ENCODE results near the gene PPM1B. TPM values are rescaled to one million over a fixed set of nuclear protein-coding genes. Genes with fewer than 3 reads are reported as not detected.
"Not testable (repeated sequence)": the region's sequence is repeated elsewhere in the genome, so short reads cannot be mapped to it uniquely, and the experiment has no call there.

PPM1B gene
- total RNA-seq, 1 experiment from 2014 or later, result 49.5 TPM

DNA sequence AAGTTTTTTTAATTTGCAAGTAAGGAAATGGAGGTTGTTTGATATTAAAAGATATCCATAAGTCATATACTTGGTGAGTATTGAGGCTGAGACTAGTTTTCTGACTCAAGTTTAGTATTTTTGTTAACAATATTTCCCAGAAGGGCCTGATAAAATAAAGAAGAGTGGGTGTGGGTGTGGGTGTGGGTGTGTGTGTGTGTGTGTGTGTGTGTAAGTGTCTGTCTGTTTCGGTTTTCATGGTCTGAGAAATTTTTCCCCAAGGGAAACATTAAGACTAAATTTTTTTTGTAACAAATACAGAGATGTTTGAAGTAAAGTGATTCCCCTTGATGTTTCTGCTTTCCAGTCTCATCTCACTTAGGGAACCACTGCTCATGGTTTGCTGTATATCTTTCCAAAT is 36.5 kb downstream of the PPM1B start:
- Histone ChIP-seq H3K79me2 (ENCODE audit: low read length) (peaks cover 97% of the 10 kb centered on the region), H4K20me1 (ENCODE audit: insufficient read depth, low read depth, low read length) (0 out of 2 replicates have a peak, but pooled peaks cover 2% of the 10 kb centered on the region), H3K4me1 (ENCODE audit: low read length) (no peaks in the 10 kb centered on the region), H3K27me3 (ENCODE audit: low read length) (no peaks in the 10 kb centered on the region), H3K9me3 (ENCODE audit: low read length) (no peaks in the 10 kb centered on the region), H3K36me3 (ENCODE audit: insufficient read depth, low read length) (peaks cover 44% of the 10 kb centered on the region), H2AFZ (ENCODE audit: low read length) (no peak overlapping the region), H3K9ac (ENCODE audit: low read length) (no peak overlapping the region), H3K9me2 (replicated peaks; ENCODE audit: insufficient read depth, low read length) (no peaks in the 10 kb centered on the region), H3K27ac (ENCODE audit: low read length) (no peak overlapping the region), H3K4me3 (ENCODE audit: low read length) (no peak overlapping the region), H3K4me2 (ENCODE audit: low read depth, low read length, poor library complexity, severe bottlenecking) (no peak overlapping the region)
- no peak for DNase-seq

DNA sequence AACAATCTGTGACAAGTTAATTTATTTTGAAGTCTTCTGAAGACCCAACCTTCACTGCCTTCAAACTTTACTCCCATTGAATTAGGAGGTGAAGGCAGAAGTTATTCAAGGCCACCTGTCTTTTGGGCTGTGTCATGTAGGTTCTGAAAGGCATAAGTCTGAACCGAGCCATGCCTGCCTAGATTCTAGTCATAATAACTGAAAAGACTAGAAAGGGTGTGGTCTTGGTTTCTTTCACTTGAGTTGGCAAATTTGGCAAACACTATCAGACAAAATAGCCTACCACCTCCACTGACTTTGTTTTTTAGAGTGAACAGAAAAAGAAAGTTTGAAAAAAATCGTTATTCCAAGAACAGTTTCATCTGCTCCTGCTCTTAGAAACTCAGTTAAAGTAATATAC is 38.4 kb downstream of the PPM1B start:
- H3K79me2 ChIP-seq (ENCODE audit: low read length), result peaks cover 93% of the 10 kb centered on the region
- H3K4me1 ChIP-seq (ENCODE audit: low read length), result no peaks in the 10 kb centered on the region
- H3K4me2 ChIP-seq (ENCODE audit: low read depth, low read length, poor library complexity, severe bottlenecking), result no peak overlapping the region
- no peak overlapping the region for H3K4me3 ChIP-seq (ENCODE audit: low read length)
- no peaks in the 10 kb centered on the region for H3K27me3 ChIP-seq (ENCODE audit: low read length)
- no peak overlapping the region for H2AFZ ChIP-seq (ENCODE audit: low read length)
- no peaks in the 10 kb centered on the region for H3K9me3 ChIP-seq (ENCODE audit: low read length)
- peaks cover 36% of the 10 kb centered on the region; the same call in 1 of the 2 replicates for H3K36me3 ChIP-seq (ENCODE audit: insufficient read depth, low read length)
- 0 out of 2 replicates have a peak, but pooled peaks cover 2% of the 10 kb centered on the region for H4K20me1 ChIP-seq (ENCODE audit: insufficient read depth, low read depth, low read length)
- DNase-seq, result no peak
- H3K9ac ChIP-seq (ENCODE audit: low read length), result no peak overlapping the region
- no peak overlapping the region for H3K27ac ChIP-seq (ENCODE audit: low read length)
- H3K9me2 ChIP-seq (replicated peaks; ENCODE audit: insufficient read depth, low read length), result no peaks in the 10 kb centered on the region

DNA sequence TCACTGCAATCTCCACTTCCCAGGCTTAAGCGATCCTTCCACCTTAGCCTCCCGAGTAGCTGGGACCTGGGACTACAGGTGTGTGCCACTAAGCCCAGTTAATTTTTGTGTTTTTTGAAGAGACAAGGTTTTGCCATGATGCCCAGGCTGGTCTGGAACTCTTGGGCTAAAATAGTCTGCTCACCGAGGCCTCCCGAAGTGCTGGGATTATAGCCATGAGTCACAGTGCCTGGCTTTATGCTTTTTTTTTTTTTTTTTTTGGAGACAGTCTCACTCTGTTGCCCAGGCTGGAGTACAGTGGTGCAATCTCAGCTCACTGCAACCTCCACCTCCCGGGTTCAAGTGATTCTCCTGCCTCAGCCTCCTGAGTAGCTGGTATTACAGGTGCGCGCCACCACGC is 39.0 kb downstream of the PPM1B start:
- not testable (repeated sequence) for H2AFZ ChIP-seq (ENCODE audit: low read length); H3K27me3 ChIP-seq (ENCODE audit: low read length); H3K4me3 ChIP-seq (ENCODE audit: low read length); H4K20me1 ChIP-seq (ENCODE audit: insufficient read depth, low read depth, low read length); H3K27ac ChIP-seq (ENCODE audit: low read length); H3K9ac ChIP-seq (ENCODE audit: low read length); H3K9me2 ChIP-seq (replicated peaks; ENCODE audit: insufficient read depth, low read length); H3K4me1 ChIP-seq (ENCODE audit: low read length); H3K9me3 ChIP-seq (ENCODE audit: low read length); DNase-seq; H3K4me2 ChIP-seq (ENCODE audit: low read depth, low read length, poor library complexity, severe bottlenecking)
- Histone ChIP-seq H3K79me2 (ENCODE audit: low read length) (peaks cover 93% of the 10 kb centered on the region), H3K36me3 (ENCODE audit: insufficient read depth, low read length) (peaks cover 33% of the 10 kb centered on the region; the same call in 1 of the 2 replicates)

DNA sequence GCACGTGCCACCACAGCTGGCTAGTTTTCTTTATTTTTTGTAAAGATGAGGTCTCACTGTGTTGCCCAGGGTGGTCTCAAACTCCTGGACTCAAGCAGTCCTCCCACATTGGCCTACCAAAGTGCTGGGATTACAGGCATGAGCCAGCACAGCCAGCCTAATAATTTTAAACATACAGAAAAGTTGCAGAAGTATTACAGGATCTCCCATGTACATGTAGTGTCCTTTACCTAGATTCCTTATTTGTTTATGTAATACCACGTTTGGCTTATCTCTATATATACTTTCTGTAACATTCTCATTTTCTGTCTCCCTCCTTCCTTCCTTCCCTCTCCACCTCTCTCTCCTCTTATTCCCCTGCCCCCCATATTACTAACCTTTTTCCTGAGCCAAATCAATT is 41.7 kb downstream of the PPM1B start:
- Histone ChIP-seq H3K4me3 (ENCODE audit: low read length) (no peak overlapping the region), H3K79me2 (ENCODE audit: low read length) (peaks cover 88% of the 10 kb centered on the region), H3K4me2 (ENCODE audit: low read depth, low read length, poor library complexity, severe bottlenecking) (no peak overlapping the region), H3K9me2 (replicated peaks; ENCODE audit: insufficient read depth, low read length) (no peaks in the 10 kb centered on the region), H3K9ac (ENCODE audit: low read length) (no peak overlapping the region), H2AFZ (ENCODE audit: low read length) (no peak overlapping the region), H3K27ac (ENCODE audit: low read length) (no peak overlapping the region), H3K27me3 (ENCODE audit: low read length) (no peaks in the 10 kb centered on the region), H4K20me1 (ENCODE audit: insufficient read depth, low read depth, low read length) (0 out of 2 replicates have a peak, but pooled peaks cover 2% of the 10 kb centered on the region), H3K4me1 (ENCODE audit: low read length) (no peaks in the 10 kb centered on the region), H3K9me3 (ENCODE audit: low read length) (no peaks in the 10 kb centered on the region), H3K36me3 (ENCODE audit: insufficient read depth, low read length) (peaks cover 24% of the 10 kb centered on the region; the same call in 1 of the 2 replicates)
- no peak for DNase-seq

DNA sequence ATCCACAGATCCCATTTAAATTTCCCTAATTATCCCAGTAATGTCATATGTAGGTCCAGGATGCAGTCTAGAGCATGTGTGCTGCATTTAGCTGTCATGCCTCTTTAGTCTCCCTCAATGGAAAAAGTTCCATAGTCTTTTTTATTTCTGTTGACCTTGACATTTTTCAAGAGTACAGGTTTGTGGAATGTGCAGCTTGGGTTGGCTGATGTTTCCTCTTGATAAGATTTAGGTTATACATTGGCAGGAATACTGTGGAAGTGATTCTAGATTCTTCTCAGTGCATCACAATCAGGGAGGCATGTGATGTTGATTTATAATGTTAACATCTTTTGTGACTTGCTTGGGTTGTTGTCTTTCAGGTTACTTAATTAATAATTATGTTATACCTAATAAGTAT is 42.5 kb downstream of the PPM1B start:
- no peak for DNase-seq
- Histone ChIP-seq H3K79me2 (ENCODE audit: low read length) (peaks cover 86% of the 10 kb centered on the region), H2AFZ (ENCODE audit: low read length) (no peak overlapping the region), H3K27me3 (ENCODE audit: low read length) (no peaks in the 10 kb centered on the region), H3K36me3 (ENCODE audit: insufficient read depth, low read length) (peaks cover 24% of the 10 kb centered on the region; the same call in 1 of the 2 replicates), H3K4me3 (ENCODE audit: low read length) (no peak overlapping the region), H3K9me3 (ENCODE audit: low read length) (no peaks in the 10 kb centered on the region), H3K9me2 (replicated peaks; ENCODE audit: insufficient read depth, low read length) (no peaks in the 10 kb centered on the region), H3K4me1 (ENCODE audit: low read length) (no peaks in the 10 kb centered on the region), H4K20me1 (ENCODE audit: insufficient read depth, low read depth, low read length) (0 out of 2 replicates have a peak, but pooled peaks cover 2% of the 10 kb centered on the region), H3K4me2 (ENCODE audit: low read depth, low read length, poor library complexity, severe bottlenecking) (no peak overlapping the region), H3K9ac (ENCODE audit: low read length) (no peak overlapping the region), H3K27ac (ENCODE audit: low read length) (no peak overlapping the region)

DNA sequence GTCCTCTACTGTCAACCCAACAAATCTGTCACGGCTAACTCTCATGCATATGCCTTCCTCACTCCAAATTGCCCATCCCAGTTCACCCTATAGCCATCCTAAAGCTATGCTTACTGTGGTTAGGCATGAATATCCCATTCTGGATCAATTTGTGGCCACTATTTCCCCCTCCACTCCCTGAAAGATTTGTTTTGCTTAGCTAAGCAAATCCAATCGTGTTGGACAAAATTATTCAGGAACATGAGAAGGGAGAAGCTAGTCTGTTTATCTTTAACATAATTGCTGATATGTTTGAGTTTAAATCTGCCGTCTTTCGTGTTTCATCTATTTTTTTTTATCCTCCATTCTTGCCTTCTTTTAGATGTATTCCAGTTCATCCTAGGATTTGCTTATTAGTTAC is 43.6 kb downstream of the PPM1B start:
- no peak for DNase-seq
- Histone ChIP-seq H3K4me1 (ENCODE audit: low read length) (no peaks in the 10 kb centered on the region), H3K9me2 (replicated peaks; ENCODE audit: insufficient read depth, low read length) (no peaks in the 10 kb centered on the region), H2AFZ (ENCODE audit: low read length) (no peak overlapping the region), H3K9me3 (ENCODE audit: low read length) (no peaks in the 10 kb centered on the region), H3K9ac (ENCODE audit: low read length) (no peak overlapping the region), H4K20me1 (ENCODE audit: insufficient read depth, low read depth, low read length) (0 out of 2 replicates have a peak, but pooled peaks cover 2% of the 10 kb centered on the region), H3K4me2 (ENCODE audit: low read depth, low read length, poor library complexity, severe bottlenecking) (no peak overlapping the region), H3K27me3 (ENCODE audit: low read length) (no peaks in the 10 kb centered on the region), H3K79me2 (ENCODE audit: low read length) (peaks cover 81% of the 10 kb centered on the region), H3K27ac (ENCODE audit: low read length) (no peak overlapping the region), H3K36me3 (ENCODE audit: insufficient read depth, low read length) (peaks cover 24% of the 10 kb centered on the region; the same call in 1 of the 2 replicates), H3K4me3 (ENCODE audit: low read length) (no peak overlapping the region)

DNA sequence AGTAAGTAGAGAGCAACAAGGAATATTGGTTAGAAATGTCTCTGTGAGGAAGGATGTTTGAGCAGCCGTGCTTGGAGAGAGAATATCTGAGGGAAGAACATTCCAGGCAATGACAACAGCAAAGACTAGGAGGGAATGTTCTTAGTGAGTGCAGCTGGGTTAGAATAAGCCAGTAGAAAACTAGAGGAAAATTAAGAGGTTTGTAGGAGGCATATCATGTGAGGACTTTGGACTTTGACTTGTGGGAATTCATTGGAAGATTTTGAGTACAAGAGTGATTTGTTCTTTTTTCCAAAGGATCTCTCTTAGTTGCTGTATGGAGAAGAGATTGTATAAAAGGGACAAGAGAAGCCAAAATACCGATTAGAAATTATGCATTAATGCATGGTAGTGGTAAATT is 47.2 kb downstream of the PPM1B start:
- Histone ChIP-seq H3K9ac (ENCODE audit: low read length) (no peak overlapping the region), H3K4me1 (ENCODE audit: low read length) (no peaks in the 10 kb centered on the region), H3K9me2 (replicated peaks; ENCODE audit: insufficient read depth, low read length) (no peaks in the 10 kb centered on the region), H3K9me3 (ENCODE audit: low read length) (no peaks in the 10 kb centered on the region), H2AFZ (ENCODE audit: low read length) (no peak overlapping the region), H4K20me1 (ENCODE audit: insufficient read depth, low read depth, low read length) (no peaks in the 10 kb centered on the region), H3K36me3 (ENCODE audit: insufficient read depth, low read length) (peaks cover 22% of the 10 kb centered on the region; the same call in 1 of the 2 replicates), H3K27me3 (ENCODE audit: low read length) (no peaks in the 10 kb centered on the region), H3K4me3 (ENCODE audit: low read length) (no peak overlapping the region), H3K79me2 (ENCODE audit: low read length) (peaks cover 66% of the 10 kb centered on the region), H3K4me2 (ENCODE audit: low read depth, low read length, poor library complexity, severe bottlenecking) (no peak overlapping the region), H3K27ac (ENCODE audit: low read length) (no peak overlapping the region)
- DNase-seq, result no peak

DNA sequence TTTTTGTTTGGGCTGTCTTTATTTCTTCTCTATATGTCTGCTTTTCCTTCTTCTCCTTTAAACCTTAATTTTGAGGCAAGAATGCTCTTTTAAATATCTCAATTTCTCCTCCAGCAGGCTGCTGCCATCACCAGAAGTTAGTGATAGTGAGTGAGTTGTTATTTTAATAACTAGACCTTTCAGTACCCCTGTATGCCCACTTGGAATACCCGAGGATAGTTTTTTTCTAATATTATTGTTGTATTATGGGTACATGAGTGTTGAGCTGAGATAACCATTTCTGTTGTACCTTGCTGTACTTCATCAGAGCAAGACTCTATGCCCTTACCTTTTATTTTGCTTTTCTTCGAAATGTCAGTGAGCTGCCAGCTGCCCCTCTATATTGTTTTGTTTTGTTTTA is 50.1 kb downstream of the PPM1B start:
- no peaks in the 10 kb centered on the region for H3K9me2 ChIP-seq (replicated peaks; ENCODE audit: insufficient read depth, low read length)
- H3K9me3 ChIP-seq (ENCODE audit: low read length), result no peaks in the 10 kb centered on the region
- H3K27me3 ChIP-seq (ENCODE audit: low read length), result no peaks in the 10 kb centered on the region
- H3K9ac ChIP-seq (ENCODE audit: low read length), result no peak overlapping the region
- H3K79me2 ChIP-seq (ENCODE audit: low read length), result peaks cover 58% of the 10 kb centered on the region
- peaks cover 18% of the 10 kb centered on the region for H3K36me3 ChIP-seq (ENCODE audit: insufficient read depth, low read length)
- no peak overlapping the region for H3K27ac ChIP-seq (ENCODE audit: low read length)
- no peak overlapping the region for H3K4me2 ChIP-seq (ENCODE audit: low read depth, low read length, poor library complexity, severe bottlenecking)
- no peaks in the 10 kb centered on the region for H3K4me1 ChIP-seq (ENCODE audit: low read length)
- no peak for DNase-seq
- H3K4me3 ChIP-seq (ENCODE audit: low read length), result no peak overlapping the region
- H2AFZ ChIP-seq (ENCODE audit: low read length), result no peak overlapping the region
- no peaks in the 10 kb centered on the region for H4K20me1 ChIP-seq (ENCODE audit: insufficient read depth, low read depth, low read length)

DNA sequence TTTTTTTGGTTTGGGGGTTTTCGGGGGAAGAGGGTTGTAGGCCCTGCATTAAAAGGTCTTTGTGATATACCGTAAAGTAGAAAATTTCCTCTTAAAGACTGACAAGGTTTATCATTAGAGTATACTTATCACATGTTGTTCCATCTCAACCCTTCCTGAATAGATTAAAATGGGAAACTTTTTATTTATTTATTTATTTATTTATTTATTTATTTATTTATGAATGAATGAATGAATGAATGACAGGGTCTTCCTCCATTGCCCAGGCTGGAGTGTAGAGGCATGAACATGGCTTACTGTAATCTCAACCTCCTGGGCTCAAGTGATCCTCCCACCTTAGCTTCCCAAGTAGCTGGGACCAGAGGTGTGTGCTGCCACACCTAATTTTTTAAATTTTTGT is 58.1 kb downstream of the PPM1B start:
- Histone ChIP-seq H3K27me3 (ENCODE audit: low read length) (no peaks in the 10 kb centered on the region), H2AFZ (ENCODE audit: low read length) (no peak overlapping the region), H3K4me3 (ENCODE audit: low read length) (no peak overlapping the region), H3K9me2 (replicated peaks; ENCODE audit: insufficient read depth, low read length) (no peaks in the 10 kb centered on the region), H3K4me1 (ENCODE audit: low read length) (no peaks in the 10 kb centered on the region), H3K79me2 (ENCODE audit: low read length) (peaks cover 35% of the 10 kb centered on the region), H3K4me2 (ENCODE audit: low read depth, low read length, poor library complexity, severe bottlenecking) (no peak overlapping the region), H3K9me3 (ENCODE audit: low read length) (no peaks in the 10 kb centered on the region), H3K27ac (ENCODE audit: low read length) (no peak overlapping the region), H4K20me1 (ENCODE audit: insufficient read depth, low read depth, low read length) (no peaks in the 10 kb centered on the region), H3K9ac (ENCODE audit: low read length) (no peak overlapping the region), H3K36me3 (ENCODE audit: insufficient read depth, low read length) (peaks cover 4% of the 10 kb centered on the region)
- DNase-seq, result no peak
